Stimulated activated memory B cell treated with anti-CD40 and anti-IgM and Interleukin-4, amounts not matched to agents 10 μg/mL and 1 μg/mL and 100 μg/mL, for 72 hours (primary cell): ENCODE results near the gene ANO3.

Source experiments
- ATAC-seq: fragments of 150-1000 bp; cut with Tn5 transposase; 2 replicates; pipeline ENCODE4 v1.10.0; 2021
- H3K27ac Mint-ChIP-seq: one replicate; pipeline ENCODE4 v1.8.0; 2022; ENCODE audit warnings: mild to moderate bottlenecking, mixed read lengths
- H3K27me3 Mint-ChIP-seq: one replicate; pipeline ENCODE4 v1.8.0; 2022; ENCODE audit warnings: mixed read lengths
- H3K36me3 Mint-ChIP-seq: one replicate; pipeline ENCODE4 v1.8.0; 2022; ENCODE audit warnings: mixed read lengths
- H3K4me1 Mint-ChIP-seq: one replicate; pipeline ENCODE4 v1.8.0; 2022; ENCODE audit warnings: mixed read lengths
- H3K4me3 Mint-ChIP-seq: one replicate; pipeline ENCODE4 v1.8.0; 2022; ENCODE audit warnings: mild to moderate bottlenecking, moderate library complexity, mixed read lengths
- H3K9me3 Mint-ChIP-seq: one replicate; pipeline ENCODE4 v1.8.0; 2022; ENCODE audit warnings: mixed read lengths

ANO3 gene

DNA sequence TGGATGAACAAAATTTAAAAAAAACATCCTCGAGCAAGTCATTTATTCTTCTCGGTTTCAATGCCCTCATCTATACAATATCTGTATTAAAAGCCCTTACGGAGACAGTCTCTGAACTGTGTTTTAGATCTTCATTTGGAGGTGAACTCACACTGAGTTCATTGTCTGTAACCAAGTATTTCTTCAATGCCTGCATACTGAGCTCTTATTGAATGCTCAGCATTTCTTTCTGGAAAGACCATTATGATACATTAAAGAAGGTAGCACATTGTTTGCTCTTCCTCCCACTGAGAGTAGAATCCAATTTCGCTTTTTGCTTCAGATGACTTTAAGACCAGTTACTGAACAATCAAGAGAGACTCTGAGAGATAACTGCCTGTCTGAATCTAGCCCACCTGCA lies 1.7 kb upstream of the ANO3 start:
- Mint-ChIP-seq H3K27ac (no peak overlapping the region), H3K4me1 (peaks cover 4% of the 10 kb centered on the region), H3K4me3 (no peak overlapping the region)

DNA sequence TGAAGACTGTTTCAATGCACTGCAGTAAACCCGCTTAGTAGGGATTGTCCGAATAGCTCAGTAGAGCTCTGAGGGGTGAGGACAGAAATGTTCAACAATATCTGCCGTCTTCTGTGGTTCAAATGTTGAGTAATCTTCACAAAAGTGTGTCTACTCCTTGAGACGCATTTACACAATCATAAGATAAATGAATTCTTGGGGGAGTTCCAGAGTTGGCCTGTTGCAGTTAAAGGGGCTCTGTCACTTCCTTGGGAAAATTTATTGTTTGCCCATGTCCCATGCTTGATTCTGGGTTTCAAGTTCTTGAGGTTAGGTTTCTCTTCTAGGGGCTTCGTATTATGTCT lies 614 bp downstream of the ANO3 start:
- no peak for ATAC-seq
- Mint-ChIP-seq H3K9me3 (no peaks in the 10 kb centered on the region), H3K4me1 (peaks cover 4% of the 10 kb centered on the region), H3K27ac (no peak overlapping the region), H3K27me3 (peaks cover 20% of the 10 kb centered on the region), H3K4me3 (no peak overlapping the region), H3K36me3 (no peaks in the 10 kb centered on the region)

More for the DNA sequence above, 1.7 kb upstream of the ANO3 start:
- no peaks in the 10 kb centered on the region for H3K9me3 Mint-ChIP-seq
- H3K27me3 Mint-ChIP-seq = peaks cover 20% of the 10 kb centered on the region
- ATAC-seq = no peak
- H3K36me3 Mint-ChIP-seq = no peaks in the 10 kb centered on the region

GRCh38 chr11:26333906-26334305 lies 2.0 kb downstream of the ANO3 start:
- Mint-ChIP-seq H3K36me3 (no peaks in the 10 kb centered on the region), H3K4me1 (peaks cover 4% of the 10 kb centered on the region), H3K4me3 (no peak overlapping the region), H3K27me3 (peaks cover 20% of the 10 kb centered on the region), H3K27ac (no peak overlapping the region), H3K9me3 (no peaks in the 10 kb centered on the region)
- ATAC-seq = no peak

GRCh38 chr11:26335903-26336302 lies 4.0 kb downstream of the ANO3 start:
- ATAC-seq = no peak
- Mint-ChIP-seq H3K27ac (no peak overlapping the region), H3K4me3 (no peak overlapping the region), H3K4me1 (peaks cover 4% of the 10 kb centered on the region), H3K27me3 (peaks cover 20% of the 10 kb centered on the region), H3K9me3 (no peaks in the 10 kb centered on the region), H3K36me3 (no peaks in the 10 kb centered on the region)

DNA sequence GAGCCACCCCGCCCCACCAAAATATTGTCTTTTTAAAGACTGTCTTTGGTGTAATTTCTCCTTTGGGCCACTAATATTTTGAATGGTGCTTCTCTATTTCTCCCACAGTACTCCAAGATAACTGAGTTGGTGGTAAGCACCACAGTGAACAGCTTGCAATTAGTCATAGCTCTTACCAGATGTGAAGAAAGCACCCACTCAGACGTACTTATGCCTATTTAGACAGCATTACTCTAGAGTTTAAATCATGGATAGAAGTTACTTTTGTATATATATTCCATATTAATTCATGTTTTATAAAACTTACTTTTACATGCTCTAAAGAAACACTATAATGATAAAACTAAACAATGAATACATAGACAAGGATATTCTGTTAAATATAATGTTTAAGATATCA lies 12.7 kb downstream of the ANO3 start:
- peaks cover 3% of the 10 kb centered on the region for H3K9me3 Mint-ChIP-seq
- H3K27me3 Mint-ChIP-seq = no peaks in the 10 kb centered on the region
- no peaks in the 10 kb centered on the region for H3K4me1 Mint-ChIP-seq
- H3K36me3 Mint-ChIP-seq = no peaks in the 10 kb centered on the region
- H3K27ac Mint-ChIP-seq = no peak overlapping the region
- no peak for ATAC-seq
- H3K4me3 Mint-ChIP-seq = no peak overlapping the region

DNA sequence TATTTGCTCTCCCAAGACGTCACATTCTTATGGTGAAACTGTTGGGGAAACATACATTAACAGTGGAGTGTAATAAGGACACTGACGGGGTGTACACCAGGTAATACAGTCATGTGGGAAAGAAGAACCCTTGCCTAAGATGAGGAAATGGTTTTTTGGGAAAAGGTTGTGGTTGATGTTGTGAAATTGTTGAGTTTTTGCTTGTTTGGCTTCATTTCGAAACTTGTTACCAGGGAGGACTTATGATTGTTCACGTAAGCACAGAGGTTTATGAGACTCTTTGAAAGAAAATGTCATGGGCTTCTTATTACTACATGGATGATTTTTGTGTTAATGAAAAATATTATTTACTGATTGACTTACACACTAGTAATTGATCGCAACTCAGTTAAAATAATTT lies 16.8 kb downstream of the ANO3 start:
- no peaks in the 10 kb centered on the region for H3K4me1 Mint-ChIP-seq
- H3K27me3 Mint-ChIP-seq = no peaks in the 10 kb centered on the region
- no peaks in the 10 kb centered on the region for H3K9me3 Mint-ChIP-seq
- no peaks in the 10 kb centered on the region for H3K36me3 Mint-ChIP-seq
- H3K27ac Mint-ChIP-seq = no peak overlapping the region
- no peak overlapping the region for H3K4me3 Mint-ChIP-seq
- no peak for ATAC-seq

GRCh38 chr11:26350002-26350401 lies 18.1 kb downstream of the ANO3 start:
- Mint-ChIP-seq H3K9me3 (no peaks in the 10 kb centered on the region), H3K27ac (no peak overlapping the region), H3K27me3 (no peaks in the 10 kb centered on the region), H3K36me3 (no peaks in the 10 kb centered on the region), H3K4me3 (no peak overlapping the region), H3K4me1 (no peaks in the 10 kb centered on the region)
- no peak for ATAC-seq

GRCh38 chr11:26353010-26353409 lies 21.1 kb downstream of the ANO3 start:
- no peaks in the 10 kb centered on the region for H3K4me1 Mint-ChIP-seq
- H3K36me3 Mint-ChIP-seq = no peaks in the 10 kb centered on the region
- no peak overlapping the region for H3K27ac Mint-ChIP-seq
- no peaks in the 10 kb centered on the region for H3K27me3 Mint-ChIP-seq
- no peaks in the 10 kb centered on the region for H3K9me3 Mint-ChIP-seq
- H3K4me3 Mint-ChIP-seq = no peak overlapping the region
- no peak for ATAC-seq

GRCh38 chr11:26359055-26359454 lies 27.1 kb downstream of the ANO3 start:
- no peaks in the 10 kb centered on the region for H3K9me3 Mint-ChIP-seq
- H3K4me1 Mint-ChIP-seq = no peaks in the 10 kb centered on the region
- no peaks in the 10 kb centered on the region for H3K27me3 Mint-ChIP-seq
- H3K27ac Mint-ChIP-seq = no peak overlapping the region
- no peak overlapping the region for H3K4me3 Mint-ChIP-seq
- no peaks in the 10 kb centered on the region for H3K36me3 Mint-ChIP-seq
- no peak for ATAC-seq

- ATAC-seq = no peak
- Mint-ChIP-seq H3K4me1 (no peaks in the 10 kb centered on the region), H3K27ac (no peak overlapping the region), H3K4me3 (no peak overlapping the region), H3K27me3 (no peaks in the 10 kb centered on the region), H3K36me3 (no peaks in the 10 kb centered on the region), H3K9me3 (peaks cover 16% of the 10 kb centered on the region)
Measured at GRCh38 chr11:26365284-26365683, 33.4 kb downstream of the ANO3 start.

DNA sequence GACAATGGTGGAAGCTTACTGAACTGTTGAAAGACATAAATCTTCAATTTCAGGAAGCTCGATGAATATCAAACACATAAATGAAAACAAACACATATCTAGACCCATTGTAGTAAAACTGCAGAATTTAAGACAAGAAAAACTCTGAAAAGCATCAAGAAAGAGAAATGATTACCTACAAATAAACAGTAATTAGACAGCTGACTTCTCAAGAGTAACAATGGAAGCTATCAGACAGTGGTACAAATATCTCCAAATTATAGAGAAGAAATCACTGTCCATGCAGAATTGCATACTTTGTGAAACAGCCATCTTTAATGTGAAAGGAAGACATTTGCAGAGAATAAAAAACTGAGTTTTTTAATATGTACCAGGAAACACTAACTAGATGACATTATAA lies 45.7 kb downstream of the ANO3 start:
- H3K36me3 Mint-ChIP-seq = no peaks in the 10 kb centered on the region
- H3K4me1 Mint-ChIP-seq = no peaks in the 10 kb centered on the region
- H3K27ac Mint-ChIP-seq = no peak overlapping the region
- H3K27me3 Mint-ChIP-seq = no peaks in the 10 kb centered on the region
- ATAC-seq = no peak
- H3K9me3 Mint-ChIP-seq = peaks cover 15% of the 10 kb centered on the region
- no peak overlapping the region for H3K4me3 Mint-ChIP-seq

- Mint-ChIP-seq H3K27me3 (no peaks in the 10 kb centered on the region), H3K27ac (no peak overlapping the region), H3K9me3 (peaks cover 6% of the 10 kb centered on the region), H3K4me3 (no peak overlapping the region), H3K4me1 (no peaks in the 10 kb centered on the region), H3K36me3 (no peaks in the 10 kb centered on the region)
- no peak for ATAC-seq
Measured at GRCh38 chr11:26399336-26399735, 67.4 kb downstream of the ANO3 start.

DNA sequence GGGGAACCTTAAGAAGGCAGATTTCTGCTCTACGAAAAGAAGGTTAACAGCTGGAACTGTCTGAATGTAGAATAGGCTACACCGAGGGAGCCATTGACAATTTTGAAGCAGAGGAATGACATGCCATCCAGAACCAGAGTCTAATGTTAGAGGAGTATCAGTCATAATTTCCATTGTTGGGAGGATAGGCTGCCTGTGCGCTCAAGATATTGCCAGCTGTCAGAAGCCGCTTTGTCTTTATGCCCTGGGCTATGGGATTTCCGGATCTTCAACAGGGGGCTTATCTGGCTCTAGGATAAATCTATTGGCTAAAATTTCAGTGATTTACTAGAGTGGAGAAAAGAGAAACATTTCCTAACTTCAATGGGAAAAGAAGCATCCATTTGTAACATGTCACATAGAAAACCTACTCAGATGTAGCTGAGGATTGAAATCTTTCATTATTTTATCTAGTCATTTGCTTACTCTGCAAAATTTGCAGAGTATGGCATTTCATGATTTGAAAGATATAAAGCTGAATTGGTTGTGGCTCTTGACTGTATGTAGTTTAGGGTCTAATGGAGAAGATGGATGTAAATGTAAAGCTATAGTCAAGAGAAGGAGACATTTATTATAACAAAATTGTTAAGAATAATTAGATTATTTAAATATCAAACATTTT lies 78.9 kb downstream of the ANO3 start:
- no peak for ATAC-seq
- Mint-ChIP-seq H3K4me3 (no peak overlapping the region), H3K9me3 (no peaks in the 10 kb centered on the region), H3K4me1 (no peaks in the 10 kb centered on the region), H3K36me3 (no peaks in the 10 kb centered on the region), H3K27me3 (no peaks in the 10 kb centered on the region), H3K27ac (no peak overlapping the region)

DNA sequence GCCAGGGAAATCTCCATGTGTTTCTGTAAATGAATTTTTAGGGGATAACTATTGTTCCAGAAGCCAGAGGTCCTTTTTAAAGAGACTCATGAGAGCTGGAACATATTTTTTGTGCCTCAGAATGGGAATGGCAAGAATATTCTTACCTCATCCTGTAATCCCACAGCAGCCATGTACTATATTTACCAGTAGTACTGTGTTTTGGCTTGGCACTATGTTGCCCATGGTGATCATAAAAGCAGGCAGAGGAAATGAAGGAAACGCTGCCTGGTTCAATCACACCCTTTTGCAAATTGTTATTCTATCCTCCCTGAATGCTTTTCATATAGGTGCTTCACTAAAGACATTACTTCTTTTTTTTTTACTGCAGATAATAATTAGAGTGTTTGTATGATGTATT lies 81.0 kb downstream of the ANO3 start:
- Mint-ChIP-seq H3K27me3 (no peaks in the 10 kb centered on the region), H3K4me1 (no peaks in the 10 kb centered on the region), H3K9me3 (no peaks in the 10 kb centered on the region), H3K27ac (no peak overlapping the region), H3K4me3 (no peak overlapping the region), H3K36me3 (no peaks in the 10 kb centered on the region)
- ATAC-seq = no peak

GRCh38 chr11:26418386-26418912 lies 86.5 kb downstream of the ANO3 start:
- no peak overlapping the region for H3K4me3 Mint-ChIP-seq
- no peak overlapping the region for H3K27ac Mint-ChIP-seq
- no peaks in the 10 kb centered on the region for H3K27me3 Mint-ChIP-seq
- no peak for ATAC-seq
- H3K9me3 Mint-ChIP-seq = peaks cover 3% of the 10 kb centered on the region
- no peaks in the 10 kb centered on the region for H3K36me3 Mint-ChIP-seq
- no peaks in the 10 kb centered on the region for H3K4me1 Mint-ChIP-seq

- peaks cover 3% of the 10 kb centered on the region for H3K9me3 Mint-ChIP-seq
- H3K27ac Mint-ChIP-seq = no peak overlapping the region
- ATAC-seq = no peak
- H3K4me1 Mint-ChIP-seq = no peaks in the 10 kb centered on the region
- no peaks in the 10 kb centered on the region for H3K36me3 Mint-ChIP-seq
- no peak overlapping the region for H3K4me3 Mint-ChIP-seq
- no peaks in the 10 kb centered on the region for H3K27me3 Mint-ChIP-seq
Measured at GRCh38 chr11:26420331-26420730, 88.4 kb downstream of the ANO3 start.

DNA sequence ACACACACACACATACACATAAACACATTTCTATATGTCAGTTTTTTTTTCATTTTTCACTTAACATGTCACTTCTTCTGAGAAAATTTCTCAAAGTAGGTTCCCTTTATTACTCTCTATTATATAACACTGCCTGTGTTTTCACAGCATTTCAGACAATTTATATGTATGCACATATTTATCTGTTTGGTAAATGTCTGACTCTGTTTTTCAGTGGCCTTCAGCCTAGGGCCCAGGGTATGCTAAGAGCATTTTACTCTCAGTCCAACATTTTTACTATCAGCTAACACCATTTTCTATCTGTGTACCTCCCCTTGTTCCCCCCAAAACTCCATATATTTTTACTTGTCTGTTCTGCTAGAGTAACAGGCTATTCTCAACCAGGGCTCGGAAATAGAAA lies 92.3 kb downstream of the ANO3 start:
- Mint-ChIP-seq H3K4me1 (no peaks in the 10 kb centered on the region), H3K4me3 (no peak overlapping the region)

More for the DNA sequence above, 92.3 kb downstream of the ANO3 start:
- Mint-ChIP-seq H3K36me3 (no peaks in the 10 kb centered on the region), H3K27me3 (no peaks in the 10 kb centered on the region), H3K9me3 (peaks cover 3% of the 10 kb centered on the region), H3K27ac (no peak overlapping the region)
- no peak for ATAC-seq
